Measurements from ENCODE around the gene PNPT1.
"Not testable (repeated sequence)": the region's sequence is repeated elsewhere in the genome, so short reads cannot be mapped to it uniquely, and the experiment has no call there.

The PNPT1 gene

DNA sequence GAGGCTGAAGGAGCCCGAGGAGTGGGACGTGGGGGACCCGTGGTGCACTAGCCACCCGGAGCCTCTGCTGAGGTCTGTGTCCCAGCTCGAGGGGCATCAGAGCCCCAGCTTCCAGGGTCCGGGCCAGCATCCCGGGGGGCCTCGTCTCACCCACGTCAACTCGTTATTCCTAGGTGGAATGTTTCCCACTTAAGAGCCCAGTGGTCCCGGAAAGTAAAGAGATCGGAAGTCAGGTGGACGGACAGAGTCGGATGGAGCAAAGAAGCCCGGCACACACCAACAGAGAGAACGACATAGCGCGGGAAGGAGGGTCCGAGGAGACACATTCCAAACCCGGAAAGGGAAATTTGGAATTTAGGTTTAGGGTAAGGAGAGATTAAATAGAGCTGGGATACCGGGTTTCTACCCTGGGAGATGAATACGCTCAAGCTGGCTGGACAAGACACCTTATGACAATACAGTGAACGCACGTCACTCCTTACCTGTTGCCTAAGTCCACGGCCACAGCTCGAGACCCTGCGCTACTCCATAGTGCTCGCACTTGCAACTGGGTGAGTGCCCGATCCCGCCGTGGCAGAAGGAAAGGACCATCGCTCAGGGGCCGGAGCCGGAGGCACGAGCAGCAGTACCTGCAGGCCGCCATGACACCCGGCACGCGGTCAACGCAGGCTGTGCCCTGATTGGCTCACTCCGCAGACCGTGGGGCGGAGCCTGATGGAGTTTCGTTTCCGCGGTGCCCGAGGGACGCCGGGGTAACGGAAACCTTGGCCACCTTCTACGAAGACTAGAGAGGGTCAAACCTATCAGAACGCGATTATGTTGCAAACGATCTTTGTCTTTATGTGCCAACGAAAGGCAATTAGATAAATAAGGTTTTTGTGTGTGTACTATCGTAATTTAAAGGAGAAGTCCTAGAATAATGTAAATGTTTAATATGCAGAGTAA is at the start of gene PNPT1:
Gene PNPT1 (minus strand): TSS at position 664 of the 945 bp plus-strand sequence. CDS start 21 bp downstream, at position 643.
- peak; percentile 69 for DNase-seq (ENCODE audit: low read depth)

DNA sequence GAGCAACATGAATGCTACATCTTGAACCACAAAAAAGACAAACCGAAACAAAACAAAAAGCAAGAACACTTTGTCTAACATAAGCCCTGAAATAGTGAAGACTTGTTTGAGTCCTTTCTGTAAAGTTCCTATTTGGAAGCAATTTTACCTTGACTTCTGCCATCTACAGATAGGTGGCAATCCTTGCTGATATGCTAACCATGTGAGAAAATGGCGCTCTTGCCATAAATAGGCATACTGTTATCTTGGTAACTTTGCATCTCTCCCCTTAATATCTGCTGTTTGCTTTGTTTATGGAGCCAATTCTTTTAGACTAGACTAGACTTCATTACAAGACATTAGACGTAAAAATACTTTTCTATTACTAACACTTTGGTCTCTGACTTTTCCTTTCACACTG is 49.4 kb upstream of the PNPT1 start:
- DNase-seq (ENCODE audit: low read depth) = no peak

DNA sequence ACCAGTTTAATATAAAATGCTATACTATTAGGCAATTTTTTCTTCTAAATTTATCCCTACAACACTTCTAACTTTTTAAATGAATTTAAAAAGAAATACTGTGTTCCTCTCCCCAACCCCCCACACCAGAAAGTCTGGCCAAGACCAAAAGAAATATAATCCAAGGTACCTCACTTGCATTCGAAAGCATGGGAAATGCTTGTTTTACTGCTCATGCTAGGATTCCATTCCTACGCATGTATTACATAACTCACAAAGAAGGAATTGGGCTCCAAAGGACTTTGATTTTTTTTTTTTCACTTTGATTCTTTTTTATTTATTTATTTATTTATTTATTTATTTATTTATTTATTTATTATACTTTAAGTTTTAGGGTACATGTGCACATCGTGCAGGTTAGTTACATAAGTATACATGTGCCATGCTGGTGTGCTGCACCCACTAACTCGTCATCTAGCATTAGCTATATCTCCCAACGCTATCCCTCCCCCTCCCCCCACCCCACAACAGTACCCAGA is 42.4 kb upstream of the PNPT1 start:
- not testable (repeated sequence) for DNase-seq (ENCODE audit: low read depth)

DNA sequence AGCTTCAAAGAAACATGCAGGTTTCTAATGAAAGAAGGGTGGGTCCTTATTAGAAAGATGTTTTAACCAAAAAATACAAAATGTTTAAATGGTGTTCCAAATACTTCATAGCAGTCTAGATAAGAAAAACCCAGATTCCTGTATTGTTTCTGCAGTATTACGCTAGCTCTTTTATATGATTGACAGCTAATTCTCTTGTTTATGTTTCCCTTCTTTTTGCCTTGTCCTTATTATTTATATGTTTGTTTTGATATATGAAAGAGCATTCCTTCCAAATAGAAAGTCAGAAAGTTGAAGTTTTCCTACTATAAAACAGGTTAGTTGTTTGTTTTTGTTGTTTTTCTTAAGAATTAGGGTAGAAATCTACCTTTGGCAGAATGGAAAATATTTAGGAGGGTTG is 41.1 kb upstream of the PNPT1 start:
- no peak for DNase-seq (ENCODE audit: low read depth)

DNA sequence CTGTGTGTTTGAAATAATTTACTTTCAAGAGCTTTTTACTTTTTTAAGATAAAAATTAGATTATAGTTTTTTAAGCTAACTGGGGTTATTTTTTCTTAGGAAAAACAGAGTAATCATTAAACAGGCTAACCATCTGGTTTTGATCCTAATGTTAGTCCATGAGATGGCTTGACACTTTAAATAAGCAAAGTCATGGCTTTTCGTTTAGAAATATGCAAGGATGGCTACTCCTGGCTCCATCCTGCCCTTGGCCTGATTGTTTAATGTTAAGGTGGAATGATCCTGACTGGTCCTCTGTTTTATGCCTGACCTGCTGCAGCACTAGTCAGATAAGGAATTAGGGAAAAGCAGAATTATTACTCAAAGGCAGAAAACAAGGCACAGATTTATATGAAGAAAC is 39.7 kb upstream of the PNPT1 start:
- no peak for DNase-seq (ENCODE audit: low read depth)

DNA sequence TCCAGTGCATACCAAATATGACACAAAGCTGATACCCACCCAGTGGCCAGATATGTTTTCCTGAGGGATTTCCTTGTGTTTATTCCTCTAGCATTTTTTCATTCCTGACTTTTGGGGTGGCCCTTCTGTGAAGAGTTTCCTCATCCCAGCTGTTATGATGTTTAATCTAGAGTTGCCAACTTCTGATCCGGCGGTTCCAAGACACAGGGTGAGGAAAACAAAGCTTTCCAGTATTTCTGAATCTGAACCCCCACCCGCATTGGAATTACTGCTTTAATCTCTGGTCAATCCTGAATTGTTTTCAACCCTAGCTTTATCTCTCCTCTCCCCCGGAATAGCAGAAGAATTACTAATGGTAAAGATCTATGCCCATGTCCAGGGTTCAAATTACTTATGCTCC is 39.2 kb upstream of the PNPT1 start:
- no peak for DNase-seq (ENCODE audit: low read depth)

DNA sequence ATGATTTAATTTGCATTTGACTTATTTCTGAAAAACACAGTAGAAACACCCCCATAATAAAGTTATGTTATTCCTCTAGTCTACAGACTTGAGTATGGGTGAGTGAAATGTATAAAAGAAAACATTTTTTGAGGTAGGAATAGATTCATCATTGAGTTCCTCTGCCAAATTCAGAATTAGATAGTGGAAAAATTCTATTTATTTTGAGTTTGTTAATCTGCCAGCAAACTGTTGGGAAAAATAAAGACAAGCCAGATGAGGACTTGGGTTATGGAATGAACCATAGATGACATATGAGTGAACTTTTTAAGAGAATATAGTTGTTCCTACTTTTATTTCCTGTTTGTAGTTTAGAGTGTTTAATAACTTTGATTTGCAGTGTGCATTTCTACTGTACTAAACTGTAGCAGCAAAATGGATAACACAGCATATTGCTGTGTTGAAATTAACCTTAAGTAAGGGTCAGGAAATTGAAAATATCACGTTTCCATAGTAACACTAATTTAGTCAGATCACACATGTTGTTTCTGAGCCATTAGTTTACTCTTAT is 35.6 kb upstream of the PNPT1 start:
- no peak for DNase-seq (ENCODE audit: low read depth)

DNA sequence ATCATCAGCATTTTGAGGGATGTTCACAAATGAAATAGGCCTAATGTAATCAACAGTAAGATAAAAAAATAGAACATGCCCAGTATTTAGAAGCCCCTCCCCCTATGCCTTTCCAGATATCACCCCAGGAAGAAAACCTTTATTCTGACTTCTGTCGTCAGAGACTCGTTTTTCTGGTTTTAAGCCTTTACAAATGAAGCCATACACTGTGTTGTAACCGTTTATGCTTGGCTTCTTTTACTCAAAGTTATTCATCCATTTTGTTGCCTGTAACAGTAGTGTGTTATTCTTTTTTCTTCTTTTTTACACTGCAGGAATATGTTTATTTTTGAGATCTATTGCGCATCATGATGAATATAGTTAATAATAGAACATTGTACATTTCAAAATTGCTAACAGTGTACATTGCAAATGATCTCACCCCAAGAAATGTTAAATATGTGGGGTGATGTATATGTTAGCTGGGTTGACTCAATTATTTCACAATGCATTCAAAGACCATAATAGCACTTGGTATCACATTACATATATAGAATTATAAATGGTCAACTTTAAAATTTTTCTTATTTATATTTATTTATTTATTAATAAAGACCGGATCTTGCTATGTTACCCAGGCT is 28.1 kb upstream of the PNPT1 start:
- DNase-seq (ENCODE audit: low read depth) = no peak

DNA sequence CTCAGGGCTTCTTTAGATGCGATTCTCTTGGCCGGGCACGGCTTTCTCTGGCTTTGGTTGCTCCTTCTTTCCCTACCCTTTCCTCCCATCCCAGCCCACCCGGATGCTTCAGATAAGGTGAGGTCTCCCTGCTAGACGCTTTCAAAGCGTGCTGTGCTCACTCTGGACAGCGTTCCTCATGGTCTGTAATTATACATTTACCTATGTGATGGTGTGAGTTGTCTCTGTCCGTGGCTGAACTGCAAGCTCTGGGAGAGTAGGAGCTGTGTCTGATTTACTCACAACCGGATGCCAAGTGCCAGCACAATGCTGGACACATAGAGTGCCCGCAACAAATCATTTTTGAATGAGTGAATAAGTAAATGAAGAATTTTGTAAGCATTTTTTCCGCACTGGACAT is 26.8 kb upstream of the PNPT1 start:
- DNase-seq (ENCODE audit: low read depth) = no peak

DNA sequence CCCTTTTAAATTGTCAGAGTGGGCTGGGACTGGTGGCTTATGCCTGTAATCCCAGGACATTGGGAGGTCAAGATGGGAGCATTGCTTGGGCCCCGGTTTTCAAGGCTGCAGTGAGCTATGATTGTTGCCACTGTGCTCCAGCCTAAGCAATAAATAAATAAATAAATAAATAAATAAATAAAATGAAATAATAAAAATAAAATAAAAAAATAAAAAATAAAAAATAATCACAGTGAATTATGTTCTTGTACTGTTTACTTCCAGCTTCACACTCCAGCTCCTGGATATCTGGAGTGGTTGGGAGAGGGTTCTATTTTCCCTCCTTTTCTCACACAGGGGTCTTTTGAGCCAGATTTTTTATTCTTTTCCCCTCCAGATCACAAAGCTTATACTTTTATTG is 26.2 kb upstream of the PNPT1 start:
- DNase-seq (ENCODE audit: low read depth) = no peak

DNA sequence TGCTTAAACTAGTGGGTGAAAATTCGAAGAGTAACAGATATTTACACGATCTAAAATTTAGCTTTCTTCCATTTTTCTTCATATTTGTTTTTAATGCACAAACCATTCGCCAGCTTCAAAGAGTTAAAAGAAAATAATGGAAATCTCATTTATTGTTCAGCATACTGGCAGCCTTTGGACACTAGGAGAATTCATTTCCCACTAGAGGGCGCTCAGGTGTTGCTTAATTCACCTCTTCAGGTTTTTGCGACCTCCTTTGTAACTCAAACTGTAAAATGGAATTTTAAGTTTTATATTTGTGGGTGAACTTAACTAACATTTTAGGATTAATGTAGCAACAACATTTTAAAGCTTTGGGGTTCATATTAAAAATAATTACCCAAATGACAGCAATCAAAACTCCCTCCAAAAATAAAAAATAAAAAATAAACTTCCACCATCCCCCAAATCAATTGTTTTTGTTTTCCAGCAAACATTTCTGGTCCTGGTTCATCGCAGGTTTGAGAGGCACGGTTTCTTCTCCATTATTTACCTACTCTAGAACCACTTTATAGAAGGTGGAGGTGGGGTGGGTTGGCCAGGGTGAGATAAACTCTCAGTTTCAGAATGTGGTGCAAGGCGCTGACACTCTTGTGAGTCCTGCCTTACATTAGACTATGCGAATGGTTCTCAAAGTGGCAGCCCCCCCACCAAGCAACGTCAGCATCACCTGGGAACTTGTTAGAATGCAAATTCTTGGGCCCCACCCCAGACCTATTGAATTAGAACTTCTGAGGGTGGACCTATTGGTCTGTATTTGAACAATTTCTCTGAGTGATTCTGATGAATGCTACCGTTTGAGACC is 24.7 kb upstream of the PNPT1 start:
- peak; percentile 11 for DNase-seq (ENCODE audit: low read depth)

DNA sequence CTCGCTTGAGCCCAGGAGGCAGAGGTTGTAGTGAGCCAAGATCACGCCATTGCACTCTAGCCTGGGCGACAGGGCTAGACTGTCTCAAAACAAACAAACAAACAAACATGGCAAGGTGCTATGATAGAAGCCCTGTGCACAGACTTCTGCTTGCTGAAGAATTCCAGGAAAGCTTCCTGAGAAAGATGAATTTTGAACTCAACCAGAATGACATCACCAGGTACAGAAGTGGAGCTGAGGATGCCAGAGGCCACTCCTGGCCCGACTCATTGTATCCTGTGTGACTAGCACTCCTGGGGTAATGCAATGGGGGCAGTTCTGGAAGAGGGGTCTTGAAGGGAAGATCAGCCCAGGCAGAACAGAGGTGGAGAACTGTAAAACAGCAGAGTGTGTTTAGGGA is 22.0 kb upstream of the PNPT1 start:
- no peak for DNase-seq (ENCODE audit: low read depth)

DNA sequence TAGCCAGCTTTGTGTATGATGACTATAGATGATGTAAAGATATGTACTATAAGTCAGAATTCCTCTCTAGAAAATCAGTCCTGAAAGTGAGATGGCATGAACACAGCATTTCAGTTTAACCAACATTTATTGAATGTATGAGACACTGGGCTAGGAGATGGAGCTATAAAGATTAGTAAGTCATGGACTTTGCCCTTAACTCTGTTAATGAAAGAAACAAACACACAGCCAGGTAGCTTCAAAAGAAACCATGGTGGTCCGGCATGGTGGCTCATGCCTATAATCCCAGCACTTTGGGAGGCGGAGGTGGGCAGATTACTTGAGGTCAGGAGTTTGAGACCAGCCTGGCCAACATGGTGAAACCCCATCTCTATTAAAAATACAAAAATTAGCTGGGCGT is 21.5 kb upstream of the PNPT1 start:
- DNase-seq (ENCODE audit: low read depth) = not testable (repeated sequence)

DNA sequence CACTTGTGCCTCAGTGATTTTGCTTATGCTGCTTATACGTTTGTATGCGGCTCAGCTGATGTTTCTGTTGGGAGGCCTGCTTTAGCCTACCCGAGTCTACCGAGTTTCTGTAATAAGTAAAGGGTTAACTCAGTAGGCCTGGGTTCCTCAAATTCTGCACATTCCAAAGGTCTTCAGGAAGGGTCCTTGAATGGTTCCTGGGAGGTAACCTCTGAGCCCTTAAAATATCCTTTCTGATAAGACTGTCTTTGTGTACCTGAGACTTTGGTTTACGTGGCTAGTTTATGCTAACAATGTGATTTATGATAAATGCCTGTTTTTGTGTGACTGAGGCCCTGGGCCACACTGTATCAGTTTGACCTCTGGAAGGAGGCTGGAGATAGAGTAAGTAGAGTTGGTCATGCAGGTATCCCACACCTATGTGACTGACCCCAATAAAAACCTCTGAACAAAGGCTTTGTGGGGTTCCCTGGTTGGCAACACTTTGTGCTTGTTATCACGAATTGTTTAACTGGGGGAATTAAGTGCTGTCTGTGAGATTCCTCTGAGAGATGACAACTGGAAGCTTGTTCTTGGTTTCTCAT is 18.9 kb upstream of the PNPT1 start:
- DNase-seq (ENCODE audit: low read depth) = no peak

DNA sequence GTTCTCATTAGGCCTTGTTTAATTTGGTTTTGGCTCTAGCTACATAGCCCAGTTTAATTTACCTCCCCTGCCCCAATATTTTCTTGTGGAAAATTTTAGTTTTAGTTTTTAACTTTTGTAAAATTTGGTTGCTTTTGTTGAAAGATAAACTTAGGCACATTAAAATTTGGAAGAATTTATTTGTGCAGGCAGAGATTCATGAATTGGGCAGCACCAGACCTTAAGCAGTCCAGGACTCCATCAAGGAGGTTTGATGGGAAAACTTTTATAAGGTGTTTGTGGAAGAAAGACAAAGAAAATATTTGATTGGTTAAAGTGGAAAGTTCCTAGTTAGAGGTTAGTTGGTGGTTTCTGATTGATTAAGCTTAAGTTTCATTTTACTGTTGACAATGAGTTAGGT is 16.4 kb upstream of the PNPT1 start:
- no peak for DNase-seq (ENCODE audit: low read depth)

DNA sequence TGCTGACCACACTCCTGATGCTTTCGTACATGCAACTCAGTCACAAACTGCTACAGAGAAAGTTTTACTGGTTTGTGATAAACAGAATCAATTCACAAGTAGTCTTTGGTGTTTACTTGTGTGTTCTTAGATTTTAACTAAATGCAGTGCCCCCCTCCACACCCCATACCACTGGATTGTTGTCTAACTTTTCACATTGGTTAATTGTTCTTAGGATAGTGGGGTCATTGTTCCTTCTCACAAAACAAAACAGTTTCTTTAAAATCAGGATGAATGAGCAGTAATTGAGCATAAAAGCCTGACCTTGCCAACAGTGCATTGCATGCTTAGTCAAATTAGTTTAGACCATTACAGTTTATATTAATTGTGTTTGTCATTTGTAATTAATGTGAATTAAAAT is 14.1 kb upstream of the PNPT1 start:
- DNase-seq (ENCODE audit: low read depth) = no peak

DNA sequence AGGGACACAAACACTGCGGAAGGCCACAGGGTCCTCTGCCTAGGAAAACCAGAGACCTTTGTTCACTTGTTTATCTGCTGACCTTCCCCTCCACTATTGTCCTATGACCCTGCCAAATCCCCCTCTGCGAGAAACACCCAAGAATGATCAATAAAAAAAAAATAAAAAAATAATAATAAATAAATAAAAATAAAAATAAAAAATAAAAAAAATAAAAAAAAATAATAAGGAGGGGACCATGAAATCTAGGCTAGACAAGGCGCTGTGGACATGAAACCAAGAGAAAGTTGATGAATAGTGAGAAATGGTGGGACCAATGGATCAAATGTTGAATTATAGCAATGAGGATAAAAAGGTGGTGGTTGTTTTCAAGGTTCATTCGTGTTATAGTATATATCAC is 12.6 kb upstream of the PNPT1 start:
- not testable (repeated sequence) for DNase-seq (ENCODE audit: low read depth)

DNA sequence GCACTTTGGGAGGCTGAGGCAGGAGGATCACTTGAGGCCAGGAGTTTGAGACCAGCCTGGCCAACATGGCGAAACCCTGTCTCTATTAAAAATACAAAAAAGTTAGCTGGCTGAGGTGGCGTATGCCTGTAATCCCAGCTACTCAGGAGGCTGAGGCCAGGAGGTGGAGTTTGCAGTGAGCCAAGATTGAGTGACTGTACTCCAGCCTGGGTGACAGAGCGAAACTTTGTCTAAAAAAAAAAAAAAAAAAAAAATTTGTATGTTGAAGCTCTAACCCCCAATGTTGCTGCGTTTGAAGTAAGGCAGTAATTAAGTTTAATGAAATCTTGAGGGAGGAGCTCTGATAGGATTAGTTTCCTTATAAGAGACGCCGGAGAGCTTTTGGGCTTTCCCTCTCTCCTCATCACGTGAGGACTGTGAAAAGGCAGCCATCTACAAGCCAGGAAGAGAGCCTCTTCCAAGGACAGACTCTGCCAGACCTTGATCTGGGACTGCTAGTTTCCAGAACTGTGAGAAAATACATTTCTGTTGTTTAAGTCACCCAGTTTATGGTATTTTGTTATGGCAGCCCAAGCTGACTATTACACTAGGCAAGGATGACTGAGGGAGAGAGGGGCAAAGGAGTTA is 11.5 kb upstream of the PNPT1 start:
- no peak for DNase-seq (ENCODE audit: low read depth)

DNA sequence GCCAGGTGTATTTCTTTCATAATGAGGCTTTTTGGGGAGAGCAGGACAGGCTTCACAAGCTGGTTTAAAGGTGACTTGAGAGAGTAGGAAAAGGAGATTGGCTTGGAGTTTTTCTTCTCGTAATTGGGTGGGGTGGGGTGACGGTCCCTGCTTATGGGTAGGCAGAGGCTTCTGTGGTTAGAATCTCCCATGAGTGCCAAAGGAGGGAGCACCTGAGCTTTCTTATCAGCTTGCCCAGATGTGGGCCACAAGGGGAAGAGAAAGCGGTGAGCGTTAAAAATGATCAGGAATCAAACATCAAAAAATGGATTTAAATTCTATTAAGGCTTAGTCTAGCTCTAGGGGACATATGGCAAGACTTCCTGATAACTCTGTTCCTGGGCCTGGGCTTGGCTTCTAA is 9.7 kb upstream of the PNPT1 start:
- DNase-seq (ENCODE audit: low read depth) = no peak

DNA sequence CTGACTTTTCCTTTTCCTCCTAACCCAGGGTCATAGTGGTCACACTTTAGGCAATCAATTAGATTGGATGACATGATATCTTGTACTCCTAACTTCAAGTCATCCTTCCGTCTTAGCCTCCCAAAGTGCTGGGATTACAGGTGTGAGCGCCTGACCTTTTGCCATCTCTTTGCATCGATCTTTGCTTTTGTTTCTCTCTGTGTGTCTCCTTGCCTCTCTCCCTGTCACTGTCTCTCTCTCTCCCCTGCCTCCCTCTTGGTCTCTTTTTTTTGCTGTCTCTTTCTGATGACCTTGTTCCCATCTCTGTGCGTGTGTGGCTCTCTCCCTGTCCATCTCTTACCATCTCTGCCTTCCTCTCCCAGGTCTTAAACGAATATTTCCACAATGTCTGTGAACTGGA is 904 bp downstream of the PNPT1 start:
- not testable (repeated sequence) for DNase-seq (ENCODE audit: low read depth)

DNA sequence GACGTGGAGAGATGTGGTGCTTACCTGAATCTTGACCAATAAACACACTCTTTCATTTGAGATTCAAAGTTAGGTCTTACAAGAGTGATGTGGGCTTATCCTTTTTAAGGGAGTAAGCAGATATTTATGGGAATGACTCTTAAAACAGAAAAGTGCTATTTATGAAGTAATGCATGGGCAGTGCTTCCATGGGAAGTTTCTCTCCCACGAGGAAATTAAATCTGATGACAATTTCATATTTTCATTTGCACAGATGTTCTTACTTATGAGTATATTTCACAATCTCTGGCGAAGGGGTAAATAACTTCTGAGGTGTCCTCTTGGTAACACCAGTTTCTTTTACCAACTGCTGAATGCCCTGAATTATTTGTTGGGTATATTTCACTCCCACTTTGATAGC is 21.0 kb downstream of the PNPT1 start:
- DNase-seq (ENCODE audit: low read depth) = peak; percentile 13
